Loucy (cell line): ENCODE data around the gene SLIT1.

Experiments used
- CTCF ChIP-seq: fragments of 200-600 bp; sonication (generic); conservative IDR thresholded peaks from 2 replicates; pipeline ENCODE4 v1.5.1; 2014; ENCODE audit warnings: mild to moderate bottlenecking, antibody characterized with exemption, low read length
- EZH2phosphoT487 ChIP-seq: fragments of 200-600 bp; IDR thresholded peaks from 2 replicates; pipeline ENCODE4 v1.6.1; 2018; ENCODE audit warnings: antibody characterized with exemption, mild to moderate bottlenecking, moderate library complexity, borderline replicate concordance

GRCh38 chr10:97180986-97181385, 4.8 kb downstream of the SLIT1 start:
- no peak for TF ChIP-seq CTCF
- no peak for TF ChIP-seq EZH2phosphoT487
